ENCODE results near the gene PDCD10.

- no peak for TF ChIP-seq CTCF (IDR thresholded peaks at IDR 0.05)
- no peak for TF ChIP-seq POLR2A (IDR thresholded peaks at IDR 0.05; ENCODE audit: low read depth)
These were observed 26.6 kb upstream of the PDCD10 start for GRCh38 chr3:167761302-167761701.
